Vagina (tissue), 2 donors: ENCODE measurements around the gene DENND1A.

Source experiments
- CTCF ChIP-seq, 3 experiments: fragments of 450-650 bp in 2 of 3; fragments of 200-600 bp in 1 of 3; sonication (generic) in 1 of 3; IDR thresholded peaks; one replicate each; pipeline ENCODE4 v1.5.1; 2017 to 2019; ENCODE audit warnings: antibody characterized with exemption in 3 of 3, mild to moderate bottlenecking in 2 of 3, moderate library complexity in 2 of 3
- POLR2A ChIP-seq, 2 donors: fragments of 450-650 bp; IDR thresholded peaks; one replicate each; pipeline ENCODE4 v1.6.1; 2017; ENCODE audit warnings: antibody characterized with exemption in 2 of 2, mild to moderate bottlenecking in 2 of 2, moderate library complexity in 2 of 2
- POLR2AphosphoS5 ChIP-seq, 2 donors: sonication (generic); formaldehyde crosslinking; IDR thresholded peaks; one replicate each; pipeline ENCODE4 v1.9.0; 2017; ENCODE audit warnings: antibody characterized with exemption in 2 of 2, mild to moderate bottlenecking in 2 of 2, low read depth in 1 of 2; ENCODE audit not compliant: insufficient read depth in 1 of 2

- TF ChIP-seq CTCF (IDR thresholded peaks at IDR 0.05), result no peak
- TF ChIP-seq POLR2A (IDR thresholded peaks at IDR 0.05), result no peak
- no peak for TF ChIP-seq POLR2AphosphoS5 (IDR thresholded peaks at IDR 0.05; ENCODE audit: insufficient read depth in 1 of 2, low read depth in 1 of 2)
Measured at GRCh38 chr9:123928533-123929176, 1.3 kb downstream of the DENND1A start.
